Osteocyte (in vitro differentiated cells): ENCODE results near the gene POLD2. TPM values are rescaled to one million over a fixed set of nuclear protein-coding genes. Genes with fewer than 3 reads are reported as not detected.
"Not testable (repeated sequence)": the region's sequence is repeated elsewhere in the genome, so short reads cannot be mapped to it uniquely, and the experiment has no call there.

ENCODE experiments used
- DNase-seq: peaks from one replicate; pipeline ENCODE4 v3.0.0; 2021; ENCODE audit warnings: mixed read lengths; ENCODE audit not compliant: unreplicated experiment; ENCODE audit errors: extremely low spot score
- H3K27ac Mint-ChIP-seq: one replicate; pipeline ENCODE4 v1.8.0; 2021; ENCODE audit warnings: mild to moderate bottlenecking, mixed read lengths; ENCODE audit not compliant: unreplicated experiment
- H3K27me3 Mint-ChIP-seq: one replicate; pipeline ENCODE4 v1.8.0; 2021; ENCODE audit warnings: mixed read lengths; ENCODE audit not compliant: unreplicated experiment
- H3K36me3 Mint-ChIP-seq: one replicate; pipeline ENCODE4 v1.8.0; 2021; ENCODE audit warnings: mixed read lengths; ENCODE audit not compliant: unreplicated experiment
- H3K4me1 Mint-ChIP-seq: one replicate; pipeline ENCODE4 v1.8.0; 2021; ENCODE audit warnings: mixed read lengths; ENCODE audit not compliant: unreplicated experiment
- H3K4me3 Mint-ChIP-seq: one replicate; pipeline ENCODE4 v1.8.0; 2021; ENCODE audit warnings: mild to moderate bottlenecking, moderate library complexity, mixed read lengths; ENCODE audit not compliant: unreplicated experiment
- H3K9me3 Mint-ChIP-seq: one replicate; pipeline ENCODE4 v1.8.0; 2021; ENCODE audit warnings: mixed read lengths; ENCODE audit not compliant: unreplicated experiment
- long read RNA-seq: library from polyadenylated mRNA; unstranded; transcript quantifications from one replicate; pipeline ENCODE4 v2.0.0, GENCODE V29; 2021
- total RNA-seq: library from RNA; stranded (reverse); gene quantifications from 2 replicates; pipeline ENCODE4 v1.2.1, GENCODE V29; 2021
- TF ChIP-seq, protein P1 (sequence below): fragments of 200-600 bp; sonication (generic); IDR thresholded peaks from 2 replicates; pipeline ENCODE4 v1.5.0; 2021; ENCODE audit warnings: antibody characterized with exemption, mild to moderate bottlenecking, moderate library complexity

POLD2 gene
- total RNA-seq, result 59.2 and 63.0 TPM in 2 replicates
- long read RNA-seq, transcript POLD2-218 (11 exons, 1,619 nt), result major isoform, 81 of 107 reads
- long read RNA-seq, partial matches to known transcripts, result 10 of 107 reads
- long read RNA-seq, other reads (novel, unspliced or antisense), result 12 of 107 reads

GRCh38 chr7:44123190-44124003, at the start of gene POLD2:
TSS of gene POLD2 (minus strand) at chr7:44123548. CDS start at chr7:44122053, 1,495 bp downstream.
- peaks cover 8% of the 10 kb centered on the region for H3K36me3 Mint-ChIP-seq
- H3K4me1 Mint-ChIP-seq, result peaks cover 16% of the 10 kb centered on the region
- peak; percentile 99 for DNase-seq
- peak within 1 kb of the TSS; percentile 84 for H3K4me3 Mint-ChIP-seq
- TF ChIP-seq, protein P1, sequence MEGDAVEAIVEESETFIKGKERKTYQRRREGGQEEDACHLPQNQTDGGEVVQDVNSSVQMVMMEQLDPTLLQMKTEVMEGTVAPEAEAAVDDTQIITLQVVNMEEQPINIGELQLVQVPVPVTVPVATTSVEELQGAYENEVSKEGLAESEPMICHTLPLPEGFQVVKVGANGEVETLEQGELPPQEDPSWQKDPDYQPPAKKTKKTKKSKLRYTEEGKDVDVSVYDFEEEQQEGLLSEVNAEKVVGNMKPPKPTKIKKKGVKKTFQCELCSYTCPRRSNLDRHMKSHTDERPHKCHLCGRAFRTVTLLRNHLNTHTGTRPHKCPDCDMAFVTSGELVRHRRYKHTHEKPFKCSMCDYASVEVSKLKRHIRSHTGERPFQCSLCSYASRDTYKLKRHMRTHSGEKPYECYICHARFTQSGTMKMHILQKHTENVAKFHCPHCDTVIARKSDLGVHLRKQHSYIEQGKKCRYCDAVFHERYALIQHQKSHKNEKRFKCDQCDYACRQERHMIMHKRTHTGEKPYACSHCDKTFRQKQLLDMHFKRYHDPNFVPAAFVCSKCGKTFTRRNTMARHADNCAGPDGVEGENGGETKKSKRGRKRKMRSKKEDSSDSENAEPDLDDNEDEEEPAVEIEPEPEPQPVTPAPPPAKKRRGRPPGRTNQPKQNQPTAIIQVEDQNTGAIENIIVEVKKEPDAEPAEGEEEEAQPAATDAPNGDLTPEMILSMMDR, result no peak
- peaks cover 12% of the 10 kb centered on the region for H3K9me3 Mint-ChIP-seq
- peak within 1 kb of the TSS; percentile 76 for H3K27ac Mint-ChIP-seq
- no peaks in the 10 kb centered on the region for H3K27me3 Mint-ChIP-seq

DNA sequence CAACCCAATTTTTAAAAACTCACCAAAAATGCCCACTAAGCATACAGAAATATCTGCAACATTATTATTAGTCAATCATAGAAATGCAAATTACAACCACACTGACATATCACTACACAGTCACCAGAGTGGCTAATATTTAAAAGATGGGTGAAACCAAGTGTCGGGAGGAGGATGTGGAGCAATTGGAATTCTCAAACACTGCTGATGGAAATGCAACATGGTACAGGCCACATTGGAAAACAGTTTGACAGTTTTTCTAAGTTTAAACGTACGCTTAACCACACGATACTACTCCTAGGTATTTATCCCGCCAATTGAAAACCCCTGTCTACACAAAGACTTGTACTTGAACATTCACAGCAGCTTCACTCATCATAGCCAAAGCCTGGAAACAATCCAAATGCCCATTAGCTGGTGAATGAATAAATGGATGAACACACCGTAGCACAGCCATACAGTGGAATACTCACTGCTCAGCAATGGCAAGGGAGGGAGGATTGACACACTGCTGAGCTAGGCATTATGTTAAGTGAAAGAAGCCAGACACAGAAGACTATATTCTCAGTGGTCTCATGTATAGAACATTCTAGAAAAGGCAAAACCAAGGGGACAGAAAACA, 49.6 kb upstream of the POLD2 start:
- no peak for DNase-seq
- H3K4me1 Mint-ChIP-seq, result peaks cover 3% of the 10 kb centered on the region
- no peak overlapping the region for H3K4me3 Mint-ChIP-seq
- H3K27me3 Mint-ChIP-seq, result peaks cover 58% of the 10 kb centered on the region
- no peak overlapping the region for H3K27ac Mint-ChIP-seq
- peaks cover 13% of the 10 kb centered on the region for H3K9me3 Mint-ChIP-seq
- TF ChIP-seq, protein P1, result no peak
- H3K36me3 Mint-ChIP-seq, result no peaks in the 10 kb centered on the region

DNA sequence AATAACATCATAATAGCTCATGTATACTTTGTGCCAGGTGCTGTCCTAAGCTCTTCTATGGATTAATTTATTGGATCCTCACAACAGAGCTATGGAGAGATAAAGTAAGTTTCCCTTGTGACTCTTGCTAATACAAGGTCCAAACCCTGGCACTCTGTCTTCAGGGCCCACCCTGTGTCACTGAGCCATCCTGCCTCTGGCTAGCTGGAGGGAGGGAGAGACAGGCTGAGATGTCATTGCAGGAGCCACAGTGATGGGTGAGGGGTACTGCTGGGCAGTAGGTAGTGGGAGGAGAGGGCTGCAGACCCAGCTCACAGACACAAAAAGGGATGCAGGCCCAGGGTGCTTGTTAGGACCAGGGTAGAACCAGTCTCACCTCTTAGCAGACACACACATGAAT, 49.0 kb upstream of the POLD2 start:
- peaks cover 13% of the 10 kb centered on the region for H3K9me3 Mint-ChIP-seq
- H3K36me3 Mint-ChIP-seq, result no peaks in the 10 kb centered on the region
- H3K27me3 Mint-ChIP-seq, result peaks cover 64% of the 10 kb centered on the region
- no peak for DNase-seq
- TF ChIP-seq, protein P1, result no peak
- H3K27ac Mint-ChIP-seq, result no peak overlapping the region
- no peak overlapping the region for H3K4me3 Mint-ChIP-seq
- H3K4me1 Mint-ChIP-seq, result no peaks in the 10 kb centered on the region

GRCh38 chr7:44171901-44172300, 48.6 kb upstream of the POLD2 start:
- DNase-seq, H3K27ac Mint-ChIP-seq, H3K4me3 Mint-ChIP-seq, H3K4me1 Mint-ChIP-seq, H3K36me3 Mint-ChIP-seq: not testable (repeated sequence)
- H3K9me3 Mint-ChIP-seq, result peaks cover 13% of the 10 kb centered on the region
- H3K27me3 Mint-ChIP-seq, result peaks cover 68% of the 10 kb centered on the region

DNA sequence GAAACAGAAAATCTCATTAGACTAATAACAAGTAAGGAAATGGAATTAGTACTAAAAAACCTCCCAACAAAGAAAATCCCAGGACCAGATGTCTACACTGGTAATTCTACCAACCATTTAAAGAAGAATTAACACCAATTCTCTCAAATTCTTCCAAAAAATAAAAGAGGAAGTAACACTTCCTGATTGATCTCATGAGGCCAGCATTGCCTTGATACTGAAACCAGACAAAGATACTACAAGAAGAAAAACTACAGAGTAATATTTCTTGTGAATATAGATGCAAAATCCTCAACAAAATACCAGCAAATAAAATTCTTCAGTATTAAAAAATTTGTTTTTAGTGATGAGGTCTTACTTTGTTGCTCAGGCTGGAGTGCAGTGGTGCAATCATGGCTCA, 44.6 kb upstream of the POLD2 start:
- no peaks in the 10 kb centered on the region for H3K36me3 Mint-ChIP-seq
- H3K27ac Mint-ChIP-seq, result no peak overlapping the region
- H3K4me1 Mint-ChIP-seq, result peaks cover 16% of the 10 kb centered on the region
- H3K9me3 Mint-ChIP-seq, result peaks cover 11% of the 10 kb centered on the region
- H3K4me3 Mint-ChIP-seq, result no peak overlapping the region
- no peak for DNase-seq
- TF ChIP-seq, protein P1, result no peak
- H3K27me3 Mint-ChIP-seq, result peaks cover 63% of the 10 kb centered on the region
